ENCODE measurements around the gene KIF1A. TPM values are rescaled to one million over a fixed set of nuclear protein-coding genes. Genes with fewer than 3 reads are reported as not detected.

Gene KIF1A
- total RNA-seq, 2 donors from 2014 or later = 18.9 to 55.8 TPM

- Histone ChIP-seq H3K36me3 (no peaks in the 10 kb centered on the region), H3K4me3 (no peak overlapping the region), H3K27me3 (replicated peaks; ENCODE audit: insufficient read depth) (no peaks in the 10 kb centered on the region), H3K27ac (no peak overlapping the region), H3K9me3 (no peaks in the 10 kb centered on the region), H3K4me1 (replicated peaks) (no peaks in the 10 kb centered on the region)
- no peak for DNase-seq (ENCODE audit: low spot score)
- WGBS = 91% methylated on average over 23 of the region's 23 CpGs
- TF ChIP-seq POLR2AphosphoS5 (IDR thresholded peaks at IDR 0.05) = no peak
- no peak for TF ChIP-seq CTCF (IDR thresholded peaks at IDR 0.05)
- no peak for TF ChIP-seq POLR2A (IDR thresholded peaks at IDR 0.05)
- intact Hi-C loops (cut with DNase I) = no loop called here
Measured at GRCh38 chr2:240716130-240716798, 103.8 kb downstream of the KIF1A start.

GRCh38 chr2:240714747-240715725 is 105.0 kb downstream of the KIF1A start:
- TF ChIP-seq POLR2A (IDR thresholded peaks at IDR 0.05) (no peak), POLR2AphosphoS5 (IDR thresholded peaks at IDR 0.05) (no peak), CTCF (IDR thresholded peaks at IDR 0.05) (no peak)
- no peak overlapping the region for H3K27ac ChIP-seq
- WGBS = 70% methylated on average over 20 of the region's 23 CpGs
- no peaks in the 10 kb centered on the region for H3K9me3 ChIP-seq
- no peaks in the 10 kb centered on the region for H3K36me3 ChIP-seq
- DNase-seq (ENCODE audit: low spot score) = no peak
- H3K27me3 ChIP-seq (replicated peaks; ENCODE audit: insufficient read depth) = no peaks in the 10 kb centered on the region
- intact Hi-C loops (cut with DNase I) = no loop called here
- no peak overlapping the region for H3K4me3 ChIP-seq
- no peaks in the 10 kb centered on the region for H3K4me1 ChIP-seq (replicated peaks)

GRCh38 chr2:240713928-240714746 is 105.9 kb downstream of the KIF1A start:
- H3K4me3 ChIP-seq = no peak overlapping the region
- H3K36me3 ChIP-seq = no peaks in the 10 kb centered on the region
- intact Hi-C loops (cut with DNase I) = no loop called here
- no peak for DNase-seq (ENCODE audit: low spot score)
- H3K27ac ChIP-seq = no peak overlapping the region
- no peaks in the 10 kb centered on the region for H3K27me3 ChIP-seq (replicated peaks; ENCODE audit: insufficient read depth)
- H3K4me1 ChIP-seq (replicated peaks) = no peaks in the 10 kb centered on the region
- no peaks in the 10 kb centered on the region for H3K9me3 ChIP-seq
- TF ChIP-seq POLR2A (IDR thresholded peaks at IDR 0.05) (no peak), POLR2AphosphoS5 (IDR thresholded peaks at IDR 0.05) (no peak), CTCF (IDR thresholded peaks at IDR 0.05) (no peak)
- 68% methylated on average over 18 of the region's 26 CpGs for WGBS

GRCh38 chr2:240713071-240713927 is 106.7 kb downstream of the KIF1A start:
- Histone ChIP-seq H3K9me3 (no peaks in the 10 kb centered on the region), H3K27me3 (replicated peaks; ENCODE audit: insufficient read depth) (no peaks in the 10 kb centered on the region), H3K4me3 (no peak overlapping the region), H3K27ac (no peak overlapping the region), H3K36me3 (no peaks in the 10 kb centered on the region), H3K4me1 (replicated peaks) (no peaks in the 10 kb centered on the region)
- 90% methylated on average over 25 of the region's 25 CpGs for WGBS
- TF ChIP-seq CTCF (IDR thresholded peaks at IDR 0.05) (no peak), POLR2A (IDR thresholded peaks at IDR 0.05) (no peak), POLR2AphosphoS5 (IDR thresholded peaks at IDR 0.05) (no peak)
- intact Hi-C loops (cut with DNase I) = no loop called here
- DNase-seq (ENCODE audit: low spot score) = no peak
